H1 (cell line): ENCODE measurements around the gene GLRA1.

Source experiments
- EZH2 ChIP-seq: fragments of 200-600 bp; sonication (generic); IDR thresholded peaks from 2 replicates; pipeline ENCODE4 v1.7.1; 2012; ENCODE audit warnings: low read depth, mild to moderate bottlenecking, moderate library complexity, low read length, inconsistent platforms; ENCODE audit not compliant: severe bottlenecking
- POLR2AphosphoS5 ChIP-seq: IDR thresholded peaks from 2 replicates; pipeline ENCODE4 v1.6.1; 2011; ENCODE audit warnings: low read depth, low read length
- RNF2 ChIP-seq: fragments of 200-900, 300-1000 bp; sonication (generic); IDR thresholded peaks from 2 replicates; pipeline ENCODE4 v1.7.1; 2016; ENCODE audit warnings: borderline replicate concordance, low read depth, mild to moderate bottlenecking, antibody characterized with exemption, low read length; ENCODE audit not compliant: poor library complexity, severe bottlenecking; ENCODE audit errors: missing control alignments
- TF ChIP-seq, protein P1 (sequence below), 3 experiments: IDR thresholded peaks; 1 replicate in 2 of 3; 2 replicates in 1 of 3; pipeline versions ENCODE4 v1.5.1 to v1.6.1; 2011; ENCODE audit warnings: low read length in 3 of 3, mild to moderate bottlenecking in 3 of 3, inconsistent platforms in 2 of 3, low read depth in 1 of 3, moderate library complexity in 1 of 3; ENCODE audit not compliant: insufficient read depth in 1 of 3; ENCODE audit errors: control extremely low read depth in 1 of 3
- TF ChIP-seq, protein P2 (sequence below): IDR thresholded peaks from 2 replicates; pipeline ENCODE4 v1.6.1; 2012; ENCODE audit warnings: inconsistent platforms

DNA sequence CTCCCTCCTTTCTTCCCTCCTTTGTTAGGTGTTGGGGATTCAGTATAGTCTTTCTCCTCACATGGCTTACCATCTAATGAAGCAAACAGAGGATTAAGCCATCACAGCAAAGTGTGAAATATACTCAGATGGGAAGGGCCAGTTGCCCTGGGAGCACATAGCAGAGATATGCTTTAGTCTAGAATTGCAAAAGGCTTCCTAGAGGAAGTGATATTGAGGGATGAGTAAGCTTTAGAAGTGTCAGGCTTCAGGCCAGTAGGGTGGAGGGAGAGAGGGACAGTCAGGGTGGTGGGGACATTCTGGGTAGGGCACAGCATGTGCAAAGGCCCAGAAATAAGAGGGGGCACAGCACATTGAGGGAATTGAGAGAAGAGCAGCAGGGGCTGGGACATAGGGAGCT is 46.2 kb upstream of the GLRA1 start:
- TF ChIP-seq, protein P1, sequence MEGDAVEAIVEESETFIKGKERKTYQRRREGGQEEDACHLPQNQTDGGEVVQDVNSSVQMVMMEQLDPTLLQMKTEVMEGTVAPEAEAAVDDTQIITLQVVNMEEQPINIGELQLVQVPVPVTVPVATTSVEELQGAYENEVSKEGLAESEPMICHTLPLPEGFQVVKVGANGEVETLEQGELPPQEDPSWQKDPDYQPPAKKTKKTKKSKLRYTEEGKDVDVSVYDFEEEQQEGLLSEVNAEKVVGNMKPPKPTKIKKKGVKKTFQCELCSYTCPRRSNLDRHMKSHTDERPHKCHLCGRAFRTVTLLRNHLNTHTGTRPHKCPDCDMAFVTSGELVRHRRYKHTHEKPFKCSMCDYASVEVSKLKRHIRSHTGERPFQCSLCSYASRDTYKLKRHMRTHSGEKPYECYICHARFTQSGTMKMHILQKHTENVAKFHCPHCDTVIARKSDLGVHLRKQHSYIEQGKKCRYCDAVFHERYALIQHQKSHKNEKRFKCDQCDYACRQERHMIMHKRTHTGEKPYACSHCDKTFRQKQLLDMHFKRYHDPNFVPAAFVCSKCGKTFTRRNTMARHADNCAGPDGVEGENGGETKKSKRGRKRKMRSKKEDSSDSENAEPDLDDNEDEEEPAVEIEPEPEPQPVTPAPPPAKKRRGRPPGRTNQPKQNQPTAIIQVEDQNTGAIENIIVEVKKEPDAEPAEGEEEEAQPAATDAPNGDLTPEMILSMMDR (IDR thresholded peaks at IDR 0.05; ENCODE audit: control extremely low read depth in 1 of 3, insufficient read depth in 1 of 3, low read depth in 1 of 3, low read length in 3 of 3): no peak
- TF ChIP-seq POLR2AphosphoS5 (no peak), EZH2 (no peak), RNF2 (no peak)
- TF ChIP-seq, protein P2, sequence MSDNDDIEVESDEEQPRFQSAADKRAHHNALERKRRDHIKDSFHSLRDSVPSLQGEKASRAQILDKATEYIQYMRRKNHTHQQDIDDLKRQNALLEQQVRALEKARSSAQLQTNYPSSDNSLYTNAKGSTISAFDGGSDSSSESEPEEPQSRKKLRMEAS: no peak
